Endothelial cell (in vitro differentiated cells): ENCODE results near the gene NTSR1. TPM values are rescaled to one million over a fixed set of nuclear protein-coding genes. Genes with fewer than 3 reads are reported as not detected.
"Not testable (repeated sequence)": the region's sequence is repeated elsewhere in the genome, so short reads cannot be mapped to it uniquely, and the experiment has no call there.

ENCODE experiments used
- DNase-seq: peaks from one replicate; pipeline ENCODE4 v3.0.0; 2021; ENCODE audit warnings: low spot score
- H3K27ac Mint-ChIP-seq: one replicate; pipeline ENCODE4 v1.8.0; 2021; ENCODE audit warnings: mixed read lengths, inconsistent platforms; ENCODE audit not compliant: unreplicated experiment
- H3K27me3 Mint-ChIP-seq: one replicate; pipeline ENCODE4 v1.8.0; 2021; ENCODE audit warnings: mild to moderate bottlenecking, moderate library complexity, mixed read lengths, inconsistent platforms; ENCODE audit not compliant: unreplicated experiment
- H3K36me3 Mint-ChIP-seq: one replicate; pipeline ENCODE4 v1.8.0; 2021; ENCODE audit warnings: mild to moderate bottlenecking, low read depth, mixed read lengths, inconsistent platforms; ENCODE audit not compliant: unreplicated experiment
- H3K4me1 Mint-ChIP-seq: one replicate; pipeline ENCODE4 v1.8.0; 2021; ENCODE audit warnings: mild to moderate bottlenecking, mixed read lengths, inconsistent platforms; ENCODE audit not compliant: unreplicated experiment
- H3K4me3 Mint-ChIP-seq: one replicate; pipeline ENCODE4 v1.8.0; 2021; ENCODE audit warnings: mild to moderate bottlenecking, mixed read lengths, inconsistent platforms; ENCODE audit not compliant: unreplicated experiment
- H3K9me3 Mint-ChIP-seq: one replicate; pipeline ENCODE4 v1.8.0; 2021; ENCODE audit warnings: mixed read lengths, inconsistent platforms; ENCODE audit not compliant: unreplicated experiment
- total RNA-seq: library from RNA; stranded (reverse); fragmentation: NEBNext Ultra II Directional; extraction: Animal tissue kit (Norgen Biotek cat#: 25700); gene quantifications from one replicate; pipeline ENCODE4 v1.2.1, GENCODE V29; 2021; ENCODE audit not compliant: unreplicated experiment
- TF ChIP-seq, protein P1 (sequence below): fragments of 200-600 bp; sonication (generic); IDR thresholded peaks from one replicate; pipeline ENCODE4 v1.5.0; 2021; ENCODE audit warnings: antibody characterized with exemption; ENCODE audit not compliant: unreplicated experiment

NTSR1 gene
- total RNA-seq, 1 donor from 2014 or later = not detected

DNA sequence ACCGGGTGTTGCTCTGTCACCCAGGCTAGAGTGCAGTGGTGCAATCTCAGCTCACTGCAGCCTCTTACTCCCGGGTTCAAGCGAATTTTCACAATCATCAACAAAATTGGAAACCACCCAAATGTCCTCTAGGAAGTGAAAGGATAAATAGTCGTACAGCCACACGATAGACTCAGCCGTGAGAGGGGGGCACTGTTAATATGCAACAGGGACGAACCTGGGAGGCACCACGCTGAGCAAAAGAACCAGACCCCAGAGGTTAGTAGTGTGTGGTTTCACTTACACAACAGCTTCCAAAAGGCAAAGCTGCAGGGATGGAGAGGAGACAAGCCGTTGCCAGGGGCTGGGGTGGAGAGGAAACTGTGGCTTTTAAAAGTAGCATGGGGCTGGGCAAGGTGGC lies 30.1 kb upstream of the NTSR1 start:
- TF ChIP-seq, protein P1, sequence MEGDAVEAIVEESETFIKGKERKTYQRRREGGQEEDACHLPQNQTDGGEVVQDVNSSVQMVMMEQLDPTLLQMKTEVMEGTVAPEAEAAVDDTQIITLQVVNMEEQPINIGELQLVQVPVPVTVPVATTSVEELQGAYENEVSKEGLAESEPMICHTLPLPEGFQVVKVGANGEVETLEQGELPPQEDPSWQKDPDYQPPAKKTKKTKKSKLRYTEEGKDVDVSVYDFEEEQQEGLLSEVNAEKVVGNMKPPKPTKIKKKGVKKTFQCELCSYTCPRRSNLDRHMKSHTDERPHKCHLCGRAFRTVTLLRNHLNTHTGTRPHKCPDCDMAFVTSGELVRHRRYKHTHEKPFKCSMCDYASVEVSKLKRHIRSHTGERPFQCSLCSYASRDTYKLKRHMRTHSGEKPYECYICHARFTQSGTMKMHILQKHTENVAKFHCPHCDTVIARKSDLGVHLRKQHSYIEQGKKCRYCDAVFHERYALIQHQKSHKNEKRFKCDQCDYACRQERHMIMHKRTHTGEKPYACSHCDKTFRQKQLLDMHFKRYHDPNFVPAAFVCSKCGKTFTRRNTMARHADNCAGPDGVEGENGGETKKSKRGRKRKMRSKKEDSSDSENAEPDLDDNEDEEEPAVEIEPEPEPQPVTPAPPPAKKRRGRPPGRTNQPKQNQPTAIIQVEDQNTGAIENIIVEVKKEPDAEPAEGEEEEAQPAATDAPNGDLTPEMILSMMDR = no peak
- no peak for DNase-seq
- Mint-ChIP-seq H3K36me3 (no peaks in the 10 kb centered on the region), H3K4me3 (no peak overlapping the region), H3K9me3 (no peaks in the 10 kb centered on the region), H3K27me3 (peaks cover 15% of the 10 kb centered on the region), H3K27ac (no peak overlapping the region), H3K4me1 (no peaks in the 10 kb centered on the region)

- H3K27me3 Mint-ChIP-seq = peaks cover 10% of the 10 kb centered on the region
- no peaks in the 10 kb centered on the region for H3K4me1 Mint-ChIP-seq
These were observed 28.6 kb upstream of the NTSR1 start for GRCh38 chr20:62679978-62680589.

GRCh38 chr20:62682912-62683517 lies 25.6 kb upstream of the NTSR1 start:
- DNase-seq = no peak
- TF ChIP-seq, protein P1 = no peak
- Mint-ChIP-seq H3K27ac (no peak overlapping the region), H3K27me3 (peaks cover 6% of the 10 kb centered on the region), H3K4me3 (no peak overlapping the region), H3K9me3 (no peaks in the 10 kb centered on the region), H3K4me1 (peaks cover 7% of the 10 kb centered on the region), H3K36me3 (no peaks in the 10 kb centered on the region)

More at GRCh38 chr20:62679978-62680589, 28.6 kb upstream of the NTSR1 start:
- no peak overlapping the region for H3K27ac Mint-ChIP-seq
- DNase-seq = no peak
- no peaks in the 10 kb centered on the region for H3K9me3 Mint-ChIP-seq
- no peaks in the 10 kb centered on the region for H3K36me3 Mint-ChIP-seq
- no peak overlapping the region for H3K4me3 Mint-ChIP-seq
- TF ChIP-seq, protein P1 = no peak

GRCh38 chr20:62683660-62684322 lies 24.8 kb upstream of the NTSR1 start:
- not testable (repeated sequence) for H3K36me3 Mint-ChIP-seq, H3K9me3 Mint-ChIP-seq, H3K27ac Mint-ChIP-seq, DNase-seq, H3K27me3 Mint-ChIP-seq, H3K4me3 Mint-ChIP-seq
- H3K4me1 Mint-ChIP-seq = peaks cover 12% of the 10 kb centered on the region

DNA sequence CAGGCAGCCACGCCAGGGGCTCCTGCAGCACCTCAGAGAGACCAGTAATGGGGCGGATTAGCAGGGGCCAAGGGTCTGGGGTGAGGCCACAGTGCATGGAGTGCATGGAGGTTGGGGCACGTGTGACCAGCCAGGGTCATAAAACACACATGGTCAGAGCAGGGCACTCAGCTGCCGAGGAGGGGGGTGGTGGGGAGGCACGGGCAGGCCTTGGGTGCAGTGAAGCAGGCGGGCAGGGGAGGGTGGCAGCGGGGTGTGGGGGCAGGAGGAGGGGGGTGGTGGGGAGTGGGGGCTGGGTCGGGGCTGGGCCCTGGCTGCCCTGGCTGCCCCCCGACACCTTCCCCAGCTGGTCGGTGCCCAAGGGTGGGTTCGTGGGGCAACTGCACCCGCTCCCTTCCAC lies 23.7 kb upstream of the NTSR1 start:
- Mint-ChIP-seq H3K27ac (no peak overlapping the region), H3K4me1 (peaks cover 12% of the 10 kb centered on the region), H3K4me3 (no peak overlapping the region), H3K9me3 (no peaks in the 10 kb centered on the region), H3K36me3 (no peaks in the 10 kb centered on the region), H3K27me3 (peaks cover 9% of the 10 kb centered on the region)
- DNase-seq = no peak
- TF ChIP-seq, protein P1 = no peak
